ACC112 (cell line): ENCODE measurements around the gene TLCD5.

ENCODE experiments used
- H2AFZ ChIP-seq: fragments of 200-600 bp; sonication (generic); one replicate; pipeline ENCODE4 v1.6.0; 2017; ENCODE audit warnings: antibody characterized with exemption, low read length; ENCODE audit not compliant: unreplicated experiment
- H3K27ac ChIP-seq: fragments of 200-600 bp; sonication (generic); 2 replicates; pipeline ENCODE4 v1.5.1; 2014; ENCODE audit warnings: low read depth, mild to moderate bottlenecking, antibody characterized with exemption, low read length, moderate library complexity
- H3K27me3 ChIP-seq: fragments of 200-600 bp; sonication (generic); 2 replicates; pipeline ENCODE4 v1.6.1; 2014; ENCODE audit warnings: mild to moderate bottlenecking, antibody characterized with exemption, low read length, moderate library complexity, mixed read lengths; ENCODE audit not compliant: insufficient read depth
- H3K36me3 ChIP-seq: fragments of 200-600 bp; sonication (generic); 2 replicates; pipeline ENCODE4 v1.6.1; 2016; ENCODE audit warnings: mild to moderate bottlenecking, antibody characterized with exemption, low read length, moderate library complexity, mixed read lengths; ENCODE audit not compliant: insufficient read depth
- H3K4me1 ChIP-seq: fragments of 200-600 bp; sonication (generic); one replicate; pipeline ENCODE4 v1.6.1; 2016; ENCODE audit warnings: low read length, mixed read lengths; ENCODE audit not compliant: insufficient read depth, unreplicated experiment, control insufficient read depth
- H3K4me3 ChIP-seq: fragments of 200-600 bp; sonication (generic); 2 replicates; pipeline ENCODE4 v1.5.1; 2014; ENCODE audit warnings: mild to moderate bottlenecking, low read depth, low read length
- H3K79me2 ChIP-seq: fragments of 200-600 bp; sonication (generic); one replicate; pipeline ENCODE4 v1.6.0; 2016; ENCODE audit warnings: low read length; ENCODE audit not compliant: control insufficient read depth, unreplicated experiment, insufficient read depth

Gene TLCD5

DNA sequence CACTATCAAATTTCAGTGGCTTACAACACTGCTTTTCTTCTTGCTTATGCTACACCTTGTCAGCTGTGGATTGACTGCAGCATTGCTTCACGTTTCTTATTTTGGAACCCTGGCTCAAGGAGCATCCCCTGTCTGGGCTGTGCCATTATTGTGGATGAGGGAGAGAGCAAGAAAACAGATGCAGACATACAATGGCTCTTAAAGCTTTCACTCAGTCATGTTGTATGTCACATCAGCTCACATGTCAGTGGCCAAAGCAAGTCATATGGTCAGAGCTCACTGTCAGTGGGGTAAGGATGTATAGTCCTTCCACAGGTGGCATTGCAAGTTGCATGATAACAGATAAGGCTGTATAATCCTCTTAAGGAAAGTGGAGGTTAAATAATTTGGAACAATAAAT, 21.1 kb downstream of the TLCD5 start:
- Histone ChIP-seq H3K4me1 (peaks cover 34% of the 10 kb centered on the region), H3K79me2 (peaks cover 92% of the 10 kb centered on the region), H2AFZ (no peak overlapping the region), H3K27me3 (no peaks in the 10 kb centered on the region), H3K27ac (no peak overlapping the region), H3K4me3 (no peak overlapping the region), H3K36me3 (no peaks in the 10 kb centered on the region; the same call in 1 of the 2 replicates)

DNA sequence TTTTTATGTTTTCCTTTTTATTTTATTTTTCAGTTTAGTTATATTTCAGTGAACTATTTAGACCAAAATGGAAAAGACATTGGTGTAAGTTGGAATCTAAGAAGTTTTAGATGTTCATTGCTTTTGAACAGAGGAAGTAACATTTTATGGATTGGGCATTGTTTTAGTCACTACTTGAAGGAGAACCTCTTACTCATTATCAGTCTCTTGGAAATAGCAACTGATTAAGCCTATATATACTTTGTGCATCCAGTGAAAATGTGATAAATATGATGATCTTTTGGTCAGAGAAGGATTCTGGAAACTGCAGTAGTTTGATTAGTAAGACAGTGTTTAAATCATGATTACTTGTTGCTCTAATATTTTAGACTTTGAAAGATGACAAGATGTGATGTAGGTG, 25.5 kb downstream of the TLCD5 start:
- peaks cover 16% of the 10 kb centered on the region for H3K4me1 ChIP-seq
- no peaks in the 10 kb centered on the region for H3K27me3 ChIP-seq
- H3K27ac ChIP-seq, result no peak overlapping the region
- no peak overlapping the region for H2AFZ ChIP-seq
- H3K36me3 ChIP-seq, result no peaks in the 10 kb centered on the region
- peaks cover 86% of the 10 kb centered on the region for H3K79me2 ChIP-seq
- H3K4me3 ChIP-seq, result no peak overlapping the region

DNA sequence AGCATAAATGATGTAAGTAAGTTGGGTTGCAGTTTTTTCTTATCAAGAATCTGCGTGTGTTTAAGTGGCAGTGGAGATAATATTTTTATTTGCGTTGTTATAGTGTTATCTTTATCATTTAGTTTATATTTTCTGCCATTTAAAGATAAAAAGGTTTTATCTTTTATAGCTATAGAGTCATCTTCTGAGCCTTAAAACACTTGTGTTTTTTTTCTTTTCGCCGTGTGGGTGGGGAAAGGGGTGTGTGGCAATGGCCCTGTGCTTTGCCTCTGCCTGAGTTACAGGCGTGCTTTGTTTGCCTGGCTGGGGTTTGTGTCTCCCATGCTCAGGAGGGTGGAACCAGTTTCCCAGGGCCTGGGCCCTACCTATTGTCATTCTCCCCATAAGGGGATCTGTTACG, 27.3 kb downstream of the TLCD5 start:
- Histone ChIP-seq H3K27ac (no peak overlapping the region), H3K36me3 (no peaks in the 10 kb centered on the region), H2AFZ (no peak overlapping the region), H3K4me1 (peaks cover 3% of the 10 kb centered on the region), H3K27me3 (no peaks in the 10 kb centered on the region), H3K79me2 (peaks cover 86% of the 10 kb centered on the region), H3K4me3 (no peak overlapping the region)

DNA sequence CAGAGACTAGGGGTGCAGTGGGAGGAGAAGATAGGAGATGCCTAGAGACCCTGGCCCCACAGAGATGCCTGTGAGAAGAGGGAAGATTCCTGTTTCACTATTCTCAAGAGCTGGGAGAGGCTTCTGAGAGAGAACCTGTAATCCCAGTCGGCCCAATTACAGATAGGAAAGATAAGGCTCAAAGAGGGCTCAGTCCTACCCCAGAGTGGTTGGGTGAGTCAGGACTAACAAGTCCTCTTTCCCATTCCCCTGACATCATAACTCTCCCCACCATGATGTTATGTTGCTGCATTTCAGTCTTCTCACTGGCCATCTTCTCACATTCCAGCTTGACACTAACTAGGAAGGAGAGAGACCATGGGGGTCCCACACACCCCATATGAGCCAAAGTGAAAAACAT, 29.0 kb downstream of the TLCD5 start:
- H3K4me1 ChIP-seq, result no peaks in the 10 kb centered on the region
- H3K27me3 ChIP-seq, result no peaks in the 10 kb centered on the region
- H3K4me3 ChIP-seq, result no peak overlapping the region
- no peak overlapping the region for H2AFZ ChIP-seq
- no peaks in the 10 kb centered on the region for H3K36me3 ChIP-seq
- H3K27ac ChIP-seq, result no peak overlapping the region
- H3K79me2 ChIP-seq, result peaks cover 87% of the 10 kb centered on the region

DNA sequence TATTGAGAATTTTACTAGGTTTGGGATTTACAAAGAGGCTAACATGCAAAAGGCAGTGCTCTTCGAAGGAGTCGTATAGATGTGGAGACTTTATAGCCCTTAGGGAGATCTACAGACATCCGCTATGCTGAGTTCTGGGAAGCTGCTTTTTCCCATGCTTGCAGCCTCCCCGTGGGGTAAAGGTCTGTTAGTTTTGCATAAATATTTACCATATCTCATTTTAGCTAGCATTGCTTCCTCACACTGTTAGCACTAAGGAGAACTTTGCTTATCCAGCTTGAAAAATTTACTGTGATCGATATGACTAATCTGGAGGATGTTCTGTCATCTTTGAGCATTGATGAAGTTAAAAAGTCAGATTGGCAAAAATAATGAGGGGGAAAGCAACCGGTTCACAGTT, 29.7 kb downstream of the TLCD5 start:
- H3K27me3 ChIP-seq, result no peaks in the 10 kb centered on the region
- H3K4me3 ChIP-seq, result no peak overlapping the region
- H3K36me3 ChIP-seq, result no peaks in the 10 kb centered on the region
- H3K4me1 ChIP-seq, result no peaks in the 10 kb centered on the region
- no peak overlapping the region for H3K27ac ChIP-seq
- H2AFZ ChIP-seq, result no peak overlapping the region
- peaks cover 88% of the 10 kb centered on the region for H3K79me2 ChIP-seq

DNA sequence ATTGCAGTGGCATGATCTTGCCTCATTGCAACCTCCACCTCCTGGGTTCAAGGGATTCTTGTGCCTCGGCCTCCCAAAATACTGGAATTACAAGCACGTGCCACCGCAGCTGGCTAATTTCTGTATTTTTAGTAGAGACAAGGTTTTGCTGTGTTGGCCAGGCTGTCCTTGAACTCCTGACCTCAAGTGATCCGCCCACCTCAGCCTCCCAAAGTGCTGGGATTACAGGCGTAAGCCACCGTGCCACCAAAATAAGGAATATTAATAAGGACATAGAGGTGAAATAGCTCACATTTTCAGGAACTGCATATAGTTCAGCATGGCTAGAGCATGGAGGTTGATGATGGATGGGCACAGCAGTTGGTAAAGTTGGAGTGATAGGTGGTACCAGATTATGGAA, 32.5 kb downstream of the TLCD5 start:
- Histone ChIP-seq H3K4me1 (peaks cover 9% of the 10 kb centered on the region), H2AFZ (no peak overlapping the region), H3K79me2 (peaks cover 91% of the 10 kb centered on the region), H3K36me3 (no peaks in the 10 kb centered on the region), H3K27me3 (no peaks in the 10 kb centered on the region), H3K4me3 (no peak overlapping the region), H3K27ac (no peak overlapping the region)

DNA sequence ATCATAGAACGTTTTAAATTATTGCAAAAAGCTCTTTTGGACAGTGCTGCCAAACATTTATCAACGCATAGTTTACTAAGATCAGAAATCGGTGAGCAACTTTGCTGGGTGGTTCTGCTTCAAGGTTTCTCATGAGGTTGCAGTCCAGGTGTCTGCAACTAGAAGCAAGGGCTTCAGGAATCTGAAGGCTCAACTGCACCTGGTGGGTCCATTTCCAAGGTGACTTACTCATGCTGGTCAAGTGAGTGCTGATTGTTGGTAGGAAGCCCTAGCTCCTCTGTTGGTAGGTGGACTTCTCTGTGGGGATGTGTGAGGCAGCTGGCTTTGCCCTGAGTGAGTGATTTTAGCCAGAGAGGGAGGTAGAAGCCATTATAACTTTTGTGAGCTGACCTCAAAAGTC, 33.6 kb downstream of the TLCD5 start:
- Histone ChIP-seq H3K36me3 (no peaks in the 10 kb centered on the region), H3K79me2 (peaks cover 86% of the 10 kb centered on the region), H3K4me1 (peaks cover 13% of the 10 kb centered on the region), H3K27me3 (no peaks in the 10 kb centered on the region), H3K4me3 (no peak overlapping the region), H2AFZ (no peak overlapping the region), H3K27ac (no peak overlapping the region)

DNA sequence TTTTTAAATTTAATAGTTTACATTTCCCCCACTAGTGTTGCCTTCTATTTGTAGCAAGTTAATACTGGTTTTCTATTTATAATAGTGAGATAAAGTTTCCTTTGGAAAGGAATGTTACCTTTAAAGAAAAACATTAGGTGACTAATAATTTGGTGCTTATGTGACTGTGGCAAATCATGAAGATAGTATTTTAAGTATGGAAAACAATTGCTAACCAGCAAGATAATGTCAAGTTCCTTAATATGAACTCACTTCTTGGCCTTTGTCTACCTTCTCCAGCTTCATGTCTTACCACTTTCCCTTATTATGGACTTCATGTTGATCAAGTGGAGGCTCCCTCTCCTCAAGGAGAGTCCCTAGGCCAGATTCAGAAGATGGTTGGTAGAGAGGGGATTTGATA, 38.3 kb downstream of the TLCD5 start:
- Histone ChIP-seq H3K36me3 (no peaks in the 10 kb centered on the region), H3K27me3 (no peaks in the 10 kb centered on the region), H3K27ac (no peak overlapping the region), H2AFZ (no peak overlapping the region), H3K79me2 (peaks cover 84% of the 10 kb centered on the region), H3K4me1 (peaks cover 13% of the 10 kb centered on the region), H3K4me3 (no peak overlapping the region)

DNA sequence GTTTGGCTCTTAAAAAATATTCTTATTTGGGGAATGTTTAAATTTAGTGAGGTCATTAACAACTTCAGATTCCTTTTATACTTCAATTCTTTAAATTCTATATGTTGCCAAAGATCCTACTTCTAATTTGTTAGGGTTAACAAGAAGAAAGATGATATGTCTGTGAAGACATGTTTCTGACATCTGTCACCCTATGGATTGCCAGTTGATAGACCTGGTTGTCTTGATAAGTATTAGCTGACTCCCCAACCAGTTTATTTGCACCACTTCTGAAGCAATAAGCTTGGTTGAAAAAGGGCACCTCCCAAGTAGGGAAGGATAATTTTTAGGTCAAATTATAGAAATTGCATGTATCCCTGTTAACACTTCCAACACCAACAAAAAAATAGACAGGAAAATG, 40.4 kb downstream of the TLCD5 start:
- H3K79me2 ChIP-seq, result peaks cover 76% of the 10 kb centered on the region
- H3K36me3 ChIP-seq, result no peaks in the 10 kb centered on the region
- H3K4me3 ChIP-seq, result no peak overlapping the region
- H3K27me3 ChIP-seq, result no peaks in the 10 kb centered on the region
- H3K4me1 ChIP-seq, result peaks cover 13% of the 10 kb centered on the region
- no peak overlapping the region for H3K27ac ChIP-seq
- H2AFZ ChIP-seq, result no peak overlapping the region

DNA sequence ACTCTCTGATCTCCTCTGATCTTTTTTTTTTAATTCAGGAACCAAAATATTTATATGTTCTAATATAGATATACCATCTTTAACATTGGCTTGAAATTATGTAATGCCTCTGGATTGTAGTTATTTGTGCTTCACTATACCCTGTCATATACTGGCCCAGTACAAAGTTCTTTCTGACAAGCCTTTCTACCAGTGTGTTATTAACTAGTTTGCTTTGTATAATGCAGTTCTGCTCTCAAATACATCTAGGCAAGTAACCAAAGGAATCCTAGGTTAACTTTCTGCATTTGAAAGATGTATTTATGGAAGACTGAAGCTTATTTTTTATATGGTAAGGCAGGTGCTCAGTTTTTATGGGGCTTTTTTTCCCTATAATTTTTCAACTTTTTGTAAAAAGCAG, 47.2 kb downstream of the TLCD5 start:
- no peak overlapping the region for H3K4me3 ChIP-seq
- no peaks in the 10 kb centered on the region for H3K27me3 ChIP-seq
- no peak overlapping the region for H3K27ac ChIP-seq
- peaks cover 4% of the 10 kb centered on the region for H3K4me1 ChIP-seq
- no peak overlapping the region for H2AFZ ChIP-seq
- peaks cover 3% of the 10 kb centered on the region; the same call in 1 of the 2 replicates for H3K36me3 ChIP-seq
- peaks cover 70% of the 10 kb centered on the region for H3K79me2 ChIP-seq

DNA sequence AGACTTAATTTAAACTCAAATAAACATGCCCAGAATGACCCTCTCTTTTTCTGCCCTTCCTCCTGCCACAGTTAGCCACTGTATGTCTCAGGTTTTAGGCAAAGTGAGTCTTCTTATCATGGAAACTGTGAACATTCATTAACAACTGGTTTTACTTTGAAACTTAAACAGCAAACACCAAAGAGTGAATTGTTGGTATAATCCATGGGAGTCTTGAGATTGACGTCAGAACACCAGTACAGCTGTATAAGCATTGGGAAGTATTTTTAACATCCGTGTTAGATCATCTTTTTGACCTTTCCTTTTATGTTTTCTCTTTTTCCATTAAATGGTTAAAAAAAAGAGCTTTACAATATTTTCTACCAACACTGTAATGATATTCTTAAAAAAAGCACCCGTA, 50.0 kb downstream of the TLCD5 start:
- peaks cover 6% of the 10 kb centered on the region for H3K4me1 ChIP-seq
- peaks cover 79% of the 10 kb centered on the region for H3K79me2 ChIP-seq
- H3K27me3 ChIP-seq, result no peaks in the 10 kb centered on the region
- H3K27ac ChIP-seq, result no peak overlapping the region
- H2AFZ ChIP-seq, result no peak overlapping the region
- H3K4me3 ChIP-seq, result no peak overlapping the region
- H3K36me3 ChIP-seq, result peaks cover 11% of the 10 kb centered on the region
